WTC11 (cell line): ENCODE results near the gene LPP.

Source experiments
- ATF6 ChIP-seq: sonication (generic); formaldehyde crosslinking; IDR thresholded peaks from 2 replicates; pipeline ENCODE4 v1.8.1; 2023; ENCODE audit warnings: mild to moderate bottlenecking, missing genetic modification reagents
- IRF1 ChIP-seq: sonication (generic); formaldehyde crosslinking; IDR thresholded peaks from 2 replicates; pipeline ENCODE4 v1.8.0; 2023; ENCODE audit warnings: missing genetic modification reagents
- NFYB ChIP-seq: sonication (generic); formaldehyde crosslinking; conservative IDR thresholded peaks from 2 replicates; pipeline ENCODE4 v1.8.0; 2022; ENCODE audit warnings: low read depth, missing genetic modification reagents
- SMAD3 ChIP-seq: sonication (generic); formaldehyde crosslinking; IDR thresholded peaks from 2 replicates; pipeline ENCODE4 v1.8.0; 2022; ENCODE audit warnings: missing genetic modification reagents, mild to moderate bottlenecking, borderline replicate concordance

GRCh38 chr3:188506446-188506845 lies 352.5 kb downstream of the LPP start:
- TF ChIP-seq SMAD3 (CRISPR knock-in tag): no peak
- no peak for TF ChIP-seq NFYB (CRISPR knock-in tag)
- TF ChIP-seq ATF6 (CRISPR knock-in tag): no peak
- no peak for TF ChIP-seq IRF1 (CRISPR knock-in tag)
